GM12865 (cell line): Measurements from ENCODE around the gene HPS1.

Source experiments
- DNase-seq: peaks from one replicate; pipeline ENCODE4 v3.0.0; 2010; ENCODE audit warnings: low read depth
- H3K4me3 ChIP-seq: 2 replicates; pipeline ENCODE4 v1.5.1; 2011; ENCODE audit warnings: mild to moderate bottlenecking, low read depth, low read length, control low read depth
- TF ChIP-seq, protein P1 (sequence below): IDR thresholded peaks from 2 replicates; pipeline ENCODE4 v1.5.1; 2011; ENCODE audit warnings: low read length, control low read depth, low read depth, inconsistent platforms; ENCODE audit not compliant: insufficient read depth; ENCODE audit errors: missing control alignments

The HPS1 gene

GRCh38 chr10:98425511-98426352 is 21.0 kb downstream of the HPS1 start:
- DNase-seq: peak; percentile 67
- H3K4me3 ChIP-seq: no peak overlapping the region
- TF ChIP-seq, protein P1, sequence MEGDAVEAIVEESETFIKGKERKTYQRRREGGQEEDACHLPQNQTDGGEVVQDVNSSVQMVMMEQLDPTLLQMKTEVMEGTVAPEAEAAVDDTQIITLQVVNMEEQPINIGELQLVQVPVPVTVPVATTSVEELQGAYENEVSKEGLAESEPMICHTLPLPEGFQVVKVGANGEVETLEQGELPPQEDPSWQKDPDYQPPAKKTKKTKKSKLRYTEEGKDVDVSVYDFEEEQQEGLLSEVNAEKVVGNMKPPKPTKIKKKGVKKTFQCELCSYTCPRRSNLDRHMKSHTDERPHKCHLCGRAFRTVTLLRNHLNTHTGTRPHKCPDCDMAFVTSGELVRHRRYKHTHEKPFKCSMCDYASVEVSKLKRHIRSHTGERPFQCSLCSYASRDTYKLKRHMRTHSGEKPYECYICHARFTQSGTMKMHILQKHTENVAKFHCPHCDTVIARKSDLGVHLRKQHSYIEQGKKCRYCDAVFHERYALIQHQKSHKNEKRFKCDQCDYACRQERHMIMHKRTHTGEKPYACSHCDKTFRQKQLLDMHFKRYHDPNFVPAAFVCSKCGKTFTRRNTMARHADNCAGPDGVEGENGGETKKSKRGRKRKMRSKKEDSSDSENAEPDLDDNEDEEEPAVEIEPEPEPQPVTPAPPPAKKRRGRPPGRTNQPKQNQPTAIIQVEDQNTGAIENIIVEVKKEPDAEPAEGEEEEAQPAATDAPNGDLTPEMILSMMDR: peak; percentile 85

DNA sequence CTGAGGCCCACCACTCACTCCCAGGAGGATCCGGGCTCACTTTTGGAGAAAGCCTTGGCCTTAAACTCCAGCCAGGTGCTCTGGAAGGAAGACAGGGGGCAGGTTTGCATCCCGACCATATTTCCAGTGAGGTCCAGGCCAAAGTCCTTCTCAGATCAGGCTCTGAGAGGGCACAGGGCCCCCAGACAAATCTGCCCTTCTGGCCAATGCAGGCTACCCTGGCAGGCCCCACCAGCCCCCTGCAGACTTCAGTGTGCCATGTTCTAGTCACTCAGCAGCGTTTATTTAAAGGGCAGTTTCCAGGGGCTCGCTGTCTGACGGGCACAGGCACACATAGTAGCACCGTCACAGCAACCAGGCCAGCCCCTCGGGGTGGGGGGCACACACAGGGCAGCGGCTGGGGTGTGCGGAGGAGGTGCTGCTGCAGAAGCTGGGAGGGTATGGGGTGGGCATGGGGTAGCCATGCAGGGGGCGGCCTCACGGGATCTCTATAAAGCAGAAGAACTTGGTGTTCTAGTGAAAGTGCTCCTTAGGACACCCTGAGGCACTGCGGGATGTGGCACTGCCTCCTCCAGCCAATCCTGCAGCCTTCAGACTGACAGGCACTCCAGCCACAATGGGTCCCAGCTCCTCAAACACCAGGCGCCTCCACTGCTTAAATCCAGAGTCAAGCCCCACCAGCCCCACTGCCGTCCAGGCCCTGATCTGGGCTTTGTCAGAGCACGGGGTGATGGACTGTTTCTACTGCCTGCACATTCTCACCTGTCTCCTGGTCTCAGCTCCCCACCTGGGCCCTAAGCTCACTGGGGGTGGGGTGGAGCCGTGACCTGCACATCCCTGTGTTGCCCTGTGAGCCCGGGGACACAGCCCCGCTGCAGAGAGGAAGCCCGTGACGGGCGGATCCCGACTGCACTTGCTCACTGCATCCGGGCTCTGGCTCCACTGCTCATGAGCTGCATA is 22.2 kb downstream of the HPS1 start:
- TF ChIP-seq, protein P1: no peak
- no peak overlapping the region for H3K4me3 ChIP-seq
- no peak for DNase-seq

- TF ChIP-seq, protein P1: no peak
- no peak for DNase-seq
- no peak overlapping the region for H3K4me3 ChIP-seq
Observed at GRCh38 chr10:98423691-98424120, 23.0 kb downstream of the HPS1 start.

GRCh38 chr10:98422182-98422581 is 24.6 kb downstream of the HPS1 start:
- H3K4me3 ChIP-seq: no peak overlapping the region
- no peak for DNase-seq
- TF ChIP-seq, protein P1: no peak

- no peak for DNase-seq
- H3K4me3 ChIP-seq: no peak overlapping the region
- TF ChIP-seq, protein P1: no peak
Observed at GRCh38 chr10:98420786-98421185, 25.9 kb downstream of the HPS1 start.

- DNase-seq: no peak
- TF ChIP-seq, protein P1: no peak
Observed at GRCh38 chr10:98419469-98420261, 27.1 kb downstream of the HPS1 start.

More at GRCh38 chr10:98419469-98420261, 27.1 kb downstream of the HPS1 start:
- H3K4me3 ChIP-seq: no peak overlapping the region
